GM12878 (cell line): ENCODE measurements around the gene DYSF. TPM values are rescaled to one million over a fixed set of nuclear protein-coding genes. Genes with fewer than 3 reads are reported as not detected.
"Not testable (repeated sequence)": the region's sequence is repeated elsewhere in the genome, so short reads cannot be mapped to it uniquely, and the experiment has no call there.

Experiments used
- ATAC-seq: fragments of 200-7000 bp; cut with Tn5 transposase; 3 replicates; pipeline ENCODE4 v1.9.1; 2020; ENCODE audit warnings: mild to moderate bottlenecking, moderate library complexity
- BruUV-seq: library from RNA; stranded (reverse); fragments of 400-500 nt; replicated peaks from 2 replicates; lab custom pipeline; 2021; lab: Mats Ljungman, UMichigan
- CTCF ChIA-PET: fragments of 300-600 bp; sonication (Branson Sonifier 250); formaldehyde crosslinking; extraction: SDS; loops from one replicate; lab custom pipeline; 2021; ENCODE audit warnings: inconsistent platforms; lab: Yijun Ruan, JAX
- POLR2A ChIA-PET: fragments of 350-600 bp; formaldehyde crosslinking; extraction: SDS; loops from one replicate; lab custom pipeline; 2021; ENCODE audit warnings: inconsistent platforms; lab: Charles Lee
- RAD21 ChIA-PET: fragments of 300-600 bp; sonication (Branson Sonifier 250); formaldehyde crosslinking; loops from one replicate; lab custom pipeline; 2023; ENCODE audit warnings: antibody characterized with exemption; ENCODE audit not compliant: unreplicated experiment; lab: Charles Lee
- SMC1A ChIA-PET: fragments of 300-600 bp; sonication (Branson Sonifier 250); formaldehyde crosslinking; loops from one replicate; lab custom pipeline; 2023; ENCODE audit not compliant: unreplicated experiment, uncharacterized antibody; lab: Charles Lee
- DNase-seq: peaks from one replicate; pipeline ENCODE4 v3.0.0-alpha.2; 2011; ENCODE audit warnings: low read depth, low spot score
- FAIRE-seq: peaks from 3 replicates; lab custom pipeline; 2011; peaks lifted over from hg19 to GRCh38; lab: Jason Lieb, UNC
- H2AFZ ChIP-seq: 2 replicates; pipeline ENCODE4 v1.6.0; 2011; ENCODE audit warnings: low read depth, low read length, control low read depth; ENCODE audit not compliant: control insufficient read depth
- H3K27ac ChIP-seq: 2 replicates; pipeline ENCODE4 v1.5.1; 2011; ENCODE audit warnings: control low read depth; ENCODE audit not compliant: control insufficient read depth, insufficient read depth
- H3K27me3 ChIP-seq, 2 experiments: replicated peaks in 1 of 2; 2 replicates each; pipeline versions ENCODE4 v1.6.0 to v1.6.1; 2011; ENCODE audit warnings: low read length in 1 of 2; ENCODE audit not compliant: control insufficient read depth in 2 of 2, insufficient read depth in 2 of 2
- H3K36me3 ChIP-seq, 2 experiments: 2 replicates each; pipeline ENCODE4 v1.5.1; 2011; ENCODE audit warnings: low read length in 1 of 2; ENCODE audit not compliant: control insufficient read depth in 2 of 2, insufficient read depth in 2 of 2
- H3K4me1 ChIP-seq: 2 replicates; pipeline ENCODE4 v1.6.1; 2011; ENCODE audit warnings: mild to moderate bottlenecking, low read length, moderate library complexity, mixed read lengths; ENCODE audit not compliant: control insufficient read depth, insufficient read depth
- H3K4me2 ChIP-seq: 2 replicates; pipeline ENCODE4 v1.6.0; 2011; ENCODE audit warnings: control low read depth; ENCODE audit not compliant: control insufficient read depth, insufficient read depth
- H3K4me3 ChIP-seq: fragments of 200-600 bp; sonication (generic); 2 replicates; pipeline ENCODE4 v1.5.1; 2016
- H3K79me2 ChIP-seq: 2 replicates; pipeline ENCODE4 v1.6.0; 2011; ENCODE audit warnings: low read length; ENCODE audit not compliant: control insufficient read depth, insufficient read depth
- H3K9ac ChIP-seq: 2 replicates; pipeline ENCODE4 v1.8.0; 2011; ENCODE audit warnings: low read length, control low read depth, mixed read lengths; ENCODE audit not compliant: control insufficient read depth, insufficient read depth
- H3K9me3 ChIP-seq: replicated peaks from 3 replicates; pipeline ENCODE4 v1.5.1; 2011; ENCODE audit warnings: mild to moderate bottlenecking, low read length; ENCODE audit not compliant: control insufficient read depth, insufficient read depth
- H4K20me1 ChIP-seq: 2 replicates; pipeline ENCODE4 v1.6.0; 2011; ENCODE audit not compliant: control insufficient read depth, insufficient read depth
- POLR2A ChIP-seq: IDR thresholded peaks from 2 replicates; pipeline ENCODE4 v1.6.1; 2011; ENCODE audit warnings: low read depth, mild to moderate bottlenecking, low read length
- TCF3 ChIP-seq: IDR thresholded peaks from 2 replicates; pipeline ENCODE4 v1.6.1; 2012; ENCODE audit warnings: low read depth, mild to moderate bottlenecking, low read length, borderline replicate concordance; ENCODE audit not compliant: insufficient read depth
- YY1 ChIP-seq: IDR thresholded peaks from 2 replicates; pipeline ENCODE4 v1.6.1; 2011; ENCODE audit warnings: low read depth, mild to moderate bottlenecking, low read length
- WGBS: methylation state at CpG from one replicate; pipeline ENCODE4 v1.1.6; 2016; ENCODE audit warnings: low lambda C conversion rate; ENCODE audit not compliant: insufficient replicate concordance, insufficient coverage; ENCODE audit errors: missing lambda C conversion rate; 5-methylcytosine and 5-hydroxymethylcytosine counted together
- in situ Hi-C: fragments of 300-500 bp; cut with MboI; formaldehyde crosslinking; loops from 9 replicates; pipeline ENCODE4 v1.14.3; 2018; ENCODE audit warnings: mixed read lengths
- intact Hi-C: fragments of 100-400 bp; cut with micrococcal nuclease; formaldehyde crosslinking; loops from one replicate; pipeline ENCODE4 v1.14.2; 2022; ENCODE audit not compliant: unreplicated experiment
- polyA plus RNA-seq, 11 experiments: library from polyadenylated mRNA; depleted of rRNA in 4 of 11; unstranded in 6 of 11; stranded (reverse) in 5 of 11; fragments of >200 nt; fragmentation: Nextera tagmentation in 4 of 11; fragmentation: Illumina TruSeq in 1 of 11; extraction: Ambion mirVana in 4 of 11; extraction: Trizol in 1 of 11; gene quantifications; 1 replicate in 1 of 11; 2 replicates in 10 of 11; pipeline versions ENCODE4 v1.2.1 to v1.2.3, GENCODE V29; 2011 to 2016; ENCODE audit warnings: inconsistent platforms in 2 of 11, missing spikeins in 2 of 11, low read depth in 1 of 11
- total RNA-seq, 4 experiments: library from RNA; depleted of rRNA in 3 of 4; stranded (reverse); fragments of >200 nt in 3 of 4; fragmentation: Illumina TruSeq in 1 of 4; extraction: Trizol in 1 of 4; gene quantifications; 2 replicates each; pipeline versions ENCODE4 v1.2.1 to v1.2.3, GENCODE V29; 2013 to 2021
- TF ChIP-seq, protein P1 (sequence below): fragments of 450-650 bp; IDR thresholded peaks from 2 replicates; pipeline ENCODE4 v1.6.1; 2016; ENCODE audit warnings: mild to moderate bottlenecking, moderate library complexity, borderline replicate concordance
- TF ChIP-seq, protein P2 (sequence below): fragments of 450-650 bp; formaldehyde crosslinking; IDR thresholded peaks from 2 replicates; pipeline ENCODE4 v1.5.0; 2022; ENCODE audit warnings: mild to moderate bottlenecking, missing genetic modification characterization

The DYSF gene
- total and polyA plus RNA-seq, 10 of the 15 experiments (the other 5 are each of a cell fraction or from before 2014, with no cell fraction given) = under 0.01 to 0.15 (median 0.03) TPM; not detected in 7

DNA sequence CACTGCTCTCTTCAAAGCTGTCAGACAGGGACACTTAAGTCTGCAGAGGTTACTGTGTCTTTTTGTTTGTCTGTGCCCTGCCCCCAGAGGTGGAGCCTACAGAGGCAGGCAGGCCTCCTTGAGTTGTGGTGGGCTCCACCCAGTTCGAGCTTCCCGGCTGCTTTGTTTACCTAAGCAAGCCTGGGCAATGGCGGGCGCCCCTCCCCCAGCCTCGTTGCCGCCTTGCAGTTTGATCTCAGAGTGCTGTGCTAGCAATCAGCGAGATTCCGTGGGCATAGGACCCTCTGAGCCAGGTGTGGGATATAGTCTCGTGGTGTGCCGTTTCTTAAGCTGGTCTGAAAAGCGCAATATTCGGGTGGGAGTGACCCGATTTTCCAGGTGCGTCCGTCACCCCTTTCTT, 36.5 kb upstream of the DYSF start:
- H3K9me3 ChIP-seq, FAIRE-seq, H3K9ac ChIP-seq, in situ Hi-C loops, H4K20me1 ChIP-seq, H3K4me3 ChIP-seq, DNase-seq, intact Hi-C loops, H3K27ac ChIP-seq, ATAC-seq, H3K27me3 ChIP-seq, BruUV-seq, H3K36me3 ChIP-seq, H2AFZ ChIP-seq, H3K79me2 ChIP-seq, H3K4me2 ChIP-seq, H3K4me1 ChIP-seq: not testable (repeated sequence)
- ChIA-PET CTCF (interaction anchor here (1.6 to 2.1 kb wide), 2 partner anchors 13 to 118 kb away, joined by 4 to 9 read pairs; no protein-coding TSS in a partner anchor), SMC1A (interaction anchor here (0.7 to 1.2 kb wide), 4 partner anchors 10 to 1339 kb away, joined by 3 to 4 read pairs (median 3); no protein-coding TSS in a partner anchor), RAD21 (interaction anchor here (1.2 to 1.9 kb wide), 3 partner anchors 63 to 117 kb away, joined by 5 to 11 read pairs (median 7); partner anchors contain the start of gene ZNF638), POLR2A (interaction anchor here (1.2 kb wide), 1 partner anchor 83 kb away, joined by 3 read pairs; no protein-coding TSS in a partner anchor)
- TF ChIP-seq YY1 = peak; percentile 40; the same call in 1 of the 2 replicates
- WGBS = 0% methylated on average over 2 of the region's 15 CpGs

DNA sequence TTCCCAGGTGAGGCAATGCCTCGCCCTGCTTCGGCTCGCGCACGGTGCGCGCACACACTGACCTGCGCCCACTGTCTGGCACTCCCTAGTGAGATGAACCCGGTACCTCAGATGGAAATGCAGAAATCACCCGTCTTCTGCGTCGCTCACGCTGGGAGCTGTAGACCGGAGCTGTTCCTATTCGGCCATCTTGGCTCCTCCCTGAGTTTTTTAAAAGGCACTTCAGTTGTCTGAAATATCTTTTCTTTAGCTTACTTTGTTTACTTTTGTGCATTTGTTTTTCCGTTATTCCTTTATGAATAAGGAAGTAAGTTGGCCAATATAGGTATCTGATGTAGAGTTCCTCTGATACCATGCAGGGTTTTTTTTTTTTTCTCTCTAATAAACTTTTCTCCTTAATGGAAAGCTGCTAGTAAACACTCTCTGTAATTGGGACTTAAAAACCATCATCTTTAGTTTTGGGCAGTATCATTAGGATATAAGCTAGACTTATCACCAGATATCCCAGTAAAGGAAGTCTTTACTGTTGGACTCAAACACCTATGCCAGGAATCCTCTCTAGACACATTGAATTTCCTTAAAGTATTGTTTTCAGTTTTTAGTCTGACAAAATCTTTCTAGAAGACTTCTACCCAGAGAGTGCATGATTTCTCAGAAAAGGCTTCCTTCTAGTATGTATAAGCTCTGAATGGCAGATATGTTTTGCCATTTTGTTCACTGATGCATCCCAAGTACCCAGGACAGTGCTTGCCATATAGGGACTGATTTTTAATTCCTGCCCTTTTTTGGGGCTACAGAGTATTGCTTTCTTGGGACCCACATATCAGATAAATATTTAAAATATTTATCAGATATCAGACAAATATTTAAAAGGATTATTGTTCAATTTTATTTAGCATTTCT, 35.8 kb upstream of the DYSF start:
- intact Hi-C loops (no loop called here), in situ Hi-C loops (no loop called here)
- H3K27ac ChIP-seq = peak overlapping the region; percentile 56
- peaks cover 2% of the 10 kb centered on the region; the same call in 1 of the 2 replicates for H3K79me2 ChIP-seq
- BruUV-seq = TSS peak; percentile 56
- ATAC-seq (peak; percentile 69), FAIRE-seq (no peak), DNase-seq (no peak)
- 15% methylated on average over 7 of the region's 16 CpGs for WGBS
- no peaks in the 10 kb centered on the region for H3K4me1 ChIP-seq
- no peak overlapping the region; the same call in 1 of the 2 replicates for H3K9ac ChIP-seq
- RAD21 ChIA-PET = interaction anchor here (1.2 to 1.9 kb wide), 3 partner anchors 64 to 118 kb away, joined by 5 to 11 read pairs (median 7); partner anchors contain the start of gene ZNF638
- H4K20me1 ChIP-seq = no peaks in the 10 kb centered on the region
- POLR2A ChIA-PET = interaction anchor here (0.8 to 1.2 kb wide), 2 partner anchors 84 to 85 kb away, joined by 3 read pairs; no protein-coding TSS in a partner anchor
- no peaks in the 10 kb centered on the region for H3K9me3 ChIP-seq
- SMC1A ChIA-PET = interaction anchor here (0.6 to 1.3 kb wide), 12 partner anchors 8 to 1339 kb away, joined by 3 to 5 read pairs (median 3); no protein-coding TSS in a partner anchor
- CTCF ChIA-PET = interaction anchor here (0.7 to 2.1 kb wide), 4 partner anchors 10 to 118 kb away, joined by 3 to 9 read pairs (median 4); no protein-coding TSS in a partner anchor
- peak overlapping the region; percentile 68 for H3K4me2 ChIP-seq
- peak overlapping the region; percentile 62 for H2AFZ ChIP-seq
- H3K36me3 ChIP-seq = peaks cover 0 to 3% of the 10 kb centered on the region in 2 experiments; a peak in 1 of 4 replicates
- H3K27me3 ChIP-seq = no peaks in the 10 kb centered on the region
- peak overlapping the region; percentile 61 for H3K4me3 ChIP-seq
- TF ChIP-seq TCF3 (no peak), POLR2A (no peak)
- TF ChIP-seq, protein P1, sequence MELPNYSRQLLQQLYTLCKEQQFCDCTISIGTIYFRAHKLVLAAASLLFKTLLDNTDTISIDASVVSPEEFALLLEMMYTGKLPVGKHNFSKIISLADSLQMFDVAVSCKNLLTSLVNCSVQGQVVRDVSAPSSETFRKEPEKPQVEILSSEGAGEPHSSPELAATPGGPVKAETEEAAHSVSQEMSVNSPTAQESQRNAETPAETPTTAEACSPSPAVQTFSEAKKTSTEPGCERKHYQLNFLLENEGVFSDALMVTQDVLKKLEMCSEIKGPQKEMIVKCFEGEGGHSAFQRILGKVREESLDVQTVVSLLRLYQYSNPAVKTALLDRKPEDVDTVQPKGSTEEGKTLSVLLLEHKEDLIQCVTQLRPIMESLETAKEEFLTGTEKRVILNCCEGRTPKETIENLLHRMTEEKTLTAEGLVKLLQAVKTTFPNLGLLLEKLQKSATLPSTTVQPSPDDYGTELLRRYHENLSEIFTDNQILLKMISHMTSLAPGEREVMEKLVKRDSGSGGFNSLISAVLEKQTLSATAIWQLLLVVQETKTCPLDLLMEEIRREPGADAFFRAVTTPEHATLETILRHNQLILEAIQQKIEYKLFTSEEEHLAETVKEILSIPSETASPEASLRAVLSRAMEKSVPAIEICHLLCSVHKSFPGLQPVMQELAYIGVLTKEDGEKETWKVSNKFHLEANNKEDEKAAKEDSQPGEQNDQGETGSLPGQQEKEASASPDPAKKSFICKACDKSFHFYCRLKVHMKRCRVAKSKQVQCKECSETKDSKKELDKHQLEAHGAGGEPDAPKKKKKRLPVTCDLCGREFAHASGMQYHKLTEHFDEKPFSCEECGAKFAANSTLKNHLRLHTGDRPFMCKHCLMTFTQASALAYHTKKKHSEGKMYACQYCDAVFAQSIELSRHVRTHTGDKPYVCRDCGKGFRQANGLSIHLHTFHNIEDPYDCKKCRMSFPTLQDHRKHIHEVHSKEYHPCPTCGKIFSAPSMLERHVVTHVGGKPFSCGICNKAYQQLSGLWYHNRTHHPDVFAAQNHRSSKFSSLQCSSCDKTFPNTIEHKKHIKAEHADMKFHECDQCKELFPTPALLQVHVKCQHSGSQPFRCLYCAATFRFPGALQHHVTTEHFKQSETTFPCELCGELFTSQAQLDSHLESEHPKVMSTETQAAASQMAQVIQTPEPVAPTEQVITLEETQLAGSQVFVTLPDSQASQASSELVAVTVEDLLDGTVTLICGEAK = no peak
- TF ChIP-seq, protein P2, sequence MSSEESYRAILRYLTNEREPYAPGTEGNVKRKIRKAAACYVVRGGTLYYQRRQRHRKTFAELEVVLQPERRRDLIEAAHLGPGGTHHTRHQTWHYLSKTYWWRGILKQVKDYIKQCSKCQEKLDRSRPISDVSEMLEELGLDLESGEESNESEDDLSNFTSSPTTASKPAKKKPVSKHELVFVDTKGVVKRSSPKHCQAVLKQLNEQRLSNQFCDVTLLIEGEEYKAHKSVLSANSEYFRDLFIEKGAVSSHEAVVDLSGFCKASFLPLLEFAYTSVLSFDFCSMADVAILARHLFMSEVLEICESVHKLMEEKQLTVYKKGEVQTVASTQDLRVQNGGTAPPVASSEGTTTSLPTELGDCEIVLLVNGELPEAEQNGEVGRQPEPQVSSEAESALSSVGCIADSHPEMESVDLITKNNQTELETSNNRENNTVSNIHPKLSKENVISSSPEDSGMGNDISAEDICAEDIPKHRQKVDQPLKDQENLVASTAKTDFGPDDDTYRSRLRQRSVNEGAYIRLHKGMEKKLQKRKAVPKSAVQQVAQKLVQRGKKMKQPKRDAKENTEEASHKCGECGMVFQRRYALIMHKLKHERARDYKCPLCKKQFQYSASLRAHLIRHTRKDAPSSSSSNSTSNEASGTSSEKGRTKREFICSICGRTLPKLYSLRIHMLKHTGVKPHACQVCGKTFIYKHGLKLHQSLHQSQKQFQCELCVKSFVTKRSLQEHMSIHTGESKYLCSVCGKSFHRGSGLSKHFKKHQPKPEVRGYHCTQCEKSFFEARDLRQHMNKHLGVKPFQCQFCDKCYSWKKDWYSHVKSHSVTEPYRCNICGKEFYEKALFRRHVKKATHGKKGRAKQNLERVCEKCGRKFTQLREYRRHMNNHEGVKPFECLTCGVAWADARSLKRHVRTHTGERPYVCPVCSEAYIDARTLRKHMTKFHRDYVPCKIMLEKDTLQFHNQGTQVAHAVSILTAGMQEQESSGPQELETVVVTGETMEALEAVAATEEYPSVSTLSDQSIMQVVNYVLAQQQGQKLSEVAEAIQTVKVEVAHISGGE = no peak
